Astrocyte (in vitro differentiated cells and primary cell): ENCODE measurements around the gene POC1B.

Source experiments
- EZH2 ChIP-seq: IDR thresholded peaks from 2 replicates; pipeline ENCODE4 v1.6.1; 2012; ENCODE audit warnings: mild to moderate bottlenecking, low read length, inconsistent platforms; ENCODE audit not compliant: insufficient read depth
- TF ChIP-seq, protein P1 (sequence below): IDR thresholded peaks from 2 replicates; pipeline ENCODE4 v1.5.1; 2011; ENCODE audit warnings: low read depth, mild to moderate bottlenecking, inconsistent platforms, low read length, moderate library complexity; ENCODE audit not compliant: insufficient read depth

DNA sequence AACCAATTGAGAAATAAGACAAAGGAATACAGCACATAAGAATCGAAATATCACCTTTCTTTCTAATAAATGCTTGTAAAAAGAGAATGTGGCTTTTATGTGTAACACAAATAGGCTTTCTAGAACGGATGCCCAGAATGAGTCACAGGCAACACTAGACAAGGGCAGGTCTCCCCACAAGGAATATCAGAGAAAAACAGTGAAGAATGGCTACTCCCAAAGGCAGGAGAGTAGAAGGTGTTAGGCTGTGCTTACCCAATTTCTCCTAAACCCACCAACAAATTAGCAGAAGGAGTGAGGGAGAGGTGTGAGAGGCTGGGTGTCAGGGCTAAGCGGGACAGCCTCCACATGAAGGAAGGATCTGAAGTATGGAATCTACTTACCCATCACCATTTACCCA, 56.5 kb downstream of the POC1B start:
- TF ChIP-seq, protein P1, sequence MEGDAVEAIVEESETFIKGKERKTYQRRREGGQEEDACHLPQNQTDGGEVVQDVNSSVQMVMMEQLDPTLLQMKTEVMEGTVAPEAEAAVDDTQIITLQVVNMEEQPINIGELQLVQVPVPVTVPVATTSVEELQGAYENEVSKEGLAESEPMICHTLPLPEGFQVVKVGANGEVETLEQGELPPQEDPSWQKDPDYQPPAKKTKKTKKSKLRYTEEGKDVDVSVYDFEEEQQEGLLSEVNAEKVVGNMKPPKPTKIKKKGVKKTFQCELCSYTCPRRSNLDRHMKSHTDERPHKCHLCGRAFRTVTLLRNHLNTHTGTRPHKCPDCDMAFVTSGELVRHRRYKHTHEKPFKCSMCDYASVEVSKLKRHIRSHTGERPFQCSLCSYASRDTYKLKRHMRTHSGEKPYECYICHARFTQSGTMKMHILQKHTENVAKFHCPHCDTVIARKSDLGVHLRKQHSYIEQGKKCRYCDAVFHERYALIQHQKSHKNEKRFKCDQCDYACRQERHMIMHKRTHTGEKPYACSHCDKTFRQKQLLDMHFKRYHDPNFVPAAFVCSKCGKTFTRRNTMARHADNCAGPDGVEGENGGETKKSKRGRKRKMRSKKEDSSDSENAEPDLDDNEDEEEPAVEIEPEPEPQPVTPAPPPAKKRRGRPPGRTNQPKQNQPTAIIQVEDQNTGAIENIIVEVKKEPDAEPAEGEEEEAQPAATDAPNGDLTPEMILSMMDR: no peak
- no peak for TF ChIP-seq EZH2
